Uterus (tissue), 2 donors: ENCODE measurements around the gene RDH14.

Experiments used
- POLR2A ChIP-seq, 2 donors: fragments of 450-650 bp; IDR thresholded peaks; one replicate each; pipeline ENCODE4 v1.6.1; 2016; ENCODE audit warnings: antibody characterized with exemption in 2 of 2, mild to moderate bottlenecking in 1 of 2, moderate library complexity in 1 of 2
- TF ChIP-seq, protein P1 (sequence below), 4 experiments: fragments of 200-600 bp in 2 of 4; fragments of 450-650 bp in 2 of 4; sonication (generic) in 2 of 4; IDR thresholded peaks; one replicate each; pipeline ENCODE4 v1.5.1; 2016 to 2019; ENCODE audit warnings: antibody characterized with exemption in 4 of 4, mild to moderate bottlenecking in 2 of 4, moderate library complexity in 1 of 4

DNA sequence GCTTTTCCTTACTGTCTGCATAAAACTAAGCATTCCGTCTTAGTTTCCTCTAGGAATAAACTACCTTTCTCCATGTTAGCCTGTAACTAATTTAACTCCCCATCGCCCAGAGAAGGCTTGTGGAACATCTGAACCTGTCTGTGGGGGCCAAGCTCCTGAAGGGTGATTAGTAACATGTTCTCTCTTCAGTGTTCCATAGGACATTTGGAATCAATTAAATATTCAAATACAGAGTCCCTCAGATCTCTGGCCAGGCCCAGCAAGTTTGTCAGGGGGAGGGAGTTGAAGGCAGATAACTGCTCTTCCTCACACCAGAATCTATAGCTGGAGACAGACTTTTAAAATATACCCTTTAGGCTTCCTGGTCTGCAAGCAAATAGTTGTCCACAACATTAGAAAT lies 8.8 kb downstream of the RDH14 start:
- TF ChIP-seq, protein P1, sequence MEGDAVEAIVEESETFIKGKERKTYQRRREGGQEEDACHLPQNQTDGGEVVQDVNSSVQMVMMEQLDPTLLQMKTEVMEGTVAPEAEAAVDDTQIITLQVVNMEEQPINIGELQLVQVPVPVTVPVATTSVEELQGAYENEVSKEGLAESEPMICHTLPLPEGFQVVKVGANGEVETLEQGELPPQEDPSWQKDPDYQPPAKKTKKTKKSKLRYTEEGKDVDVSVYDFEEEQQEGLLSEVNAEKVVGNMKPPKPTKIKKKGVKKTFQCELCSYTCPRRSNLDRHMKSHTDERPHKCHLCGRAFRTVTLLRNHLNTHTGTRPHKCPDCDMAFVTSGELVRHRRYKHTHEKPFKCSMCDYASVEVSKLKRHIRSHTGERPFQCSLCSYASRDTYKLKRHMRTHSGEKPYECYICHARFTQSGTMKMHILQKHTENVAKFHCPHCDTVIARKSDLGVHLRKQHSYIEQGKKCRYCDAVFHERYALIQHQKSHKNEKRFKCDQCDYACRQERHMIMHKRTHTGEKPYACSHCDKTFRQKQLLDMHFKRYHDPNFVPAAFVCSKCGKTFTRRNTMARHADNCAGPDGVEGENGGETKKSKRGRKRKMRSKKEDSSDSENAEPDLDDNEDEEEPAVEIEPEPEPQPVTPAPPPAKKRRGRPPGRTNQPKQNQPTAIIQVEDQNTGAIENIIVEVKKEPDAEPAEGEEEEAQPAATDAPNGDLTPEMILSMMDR (IDR thresholded peaks at IDR 0.05): no peak
- no peak for TF ChIP-seq POLR2A (IDR thresholded peaks at IDR 0.05)
